ENCODE measurements around the gene PHKB.
"Not testable (repeated sequence)": the region's sequence is repeated elsewhere in the genome, so short reads cannot be mapped to it uniquely, and the experiment has no call there.

DNA sequence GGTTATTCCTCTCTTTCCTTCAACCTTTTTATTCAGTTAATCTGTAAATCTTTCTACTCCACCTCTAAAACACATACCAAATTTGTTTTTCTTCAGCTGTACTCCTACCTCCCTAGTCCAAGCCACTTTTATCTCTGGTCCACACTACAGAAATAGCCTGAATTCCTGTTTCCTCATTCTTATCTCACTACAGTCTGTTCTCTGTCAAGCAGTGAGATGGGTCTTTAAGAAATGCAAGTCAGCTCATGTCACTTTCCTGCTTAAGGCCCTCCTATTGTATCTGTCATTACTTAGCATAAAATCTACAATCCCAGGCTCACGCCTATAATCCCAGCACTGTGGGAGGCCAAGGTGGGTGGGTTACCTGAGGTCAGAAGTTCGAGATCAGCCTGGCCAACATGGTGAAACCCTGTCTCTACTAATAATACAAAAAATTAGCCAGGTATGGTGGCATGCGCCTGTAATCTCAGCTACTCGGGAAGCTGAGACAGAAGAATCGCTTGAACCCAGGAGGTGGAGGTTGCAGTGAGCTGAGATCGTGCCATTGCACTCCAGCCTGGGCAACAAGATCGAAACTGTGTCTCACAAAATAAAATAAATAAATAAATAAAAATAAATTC is 7.0 kb downstream of the PHKB start:
- TF ChIP-seq, protein P1, sequence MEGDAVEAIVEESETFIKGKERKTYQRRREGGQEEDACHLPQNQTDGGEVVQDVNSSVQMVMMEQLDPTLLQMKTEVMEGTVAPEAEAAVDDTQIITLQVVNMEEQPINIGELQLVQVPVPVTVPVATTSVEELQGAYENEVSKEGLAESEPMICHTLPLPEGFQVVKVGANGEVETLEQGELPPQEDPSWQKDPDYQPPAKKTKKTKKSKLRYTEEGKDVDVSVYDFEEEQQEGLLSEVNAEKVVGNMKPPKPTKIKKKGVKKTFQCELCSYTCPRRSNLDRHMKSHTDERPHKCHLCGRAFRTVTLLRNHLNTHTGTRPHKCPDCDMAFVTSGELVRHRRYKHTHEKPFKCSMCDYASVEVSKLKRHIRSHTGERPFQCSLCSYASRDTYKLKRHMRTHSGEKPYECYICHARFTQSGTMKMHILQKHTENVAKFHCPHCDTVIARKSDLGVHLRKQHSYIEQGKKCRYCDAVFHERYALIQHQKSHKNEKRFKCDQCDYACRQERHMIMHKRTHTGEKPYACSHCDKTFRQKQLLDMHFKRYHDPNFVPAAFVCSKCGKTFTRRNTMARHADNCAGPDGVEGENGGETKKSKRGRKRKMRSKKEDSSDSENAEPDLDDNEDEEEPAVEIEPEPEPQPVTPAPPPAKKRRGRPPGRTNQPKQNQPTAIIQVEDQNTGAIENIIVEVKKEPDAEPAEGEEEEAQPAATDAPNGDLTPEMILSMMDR (IDR thresholded peaks at IDR 0.05; ENCODE audit: control extremely low read depth in 1 of 3, insufficient read depth in 1 of 3, low read depth in 1 of 3, low read length in 3 of 3), result not testable (repeated sequence)
- not testable (repeated sequence) for TF ChIP-seq POLR2A (IDR thresholded peaks at IDR 0.05; ENCODE audit: control extremely low read depth in 1 of 2, low read depth in 2 of 2, low read length in 2 of 2); EP300 (IDR thresholded peaks at IDR 0.05; ENCODE audit: borderline replicate concordance in 1 of 2, low read depth in 2 of 2, low read length in 2 of 2); POLR2AphosphoS5 (IDR thresholded peaks at IDR 0.05; ENCODE audit: low read depth, low read length); EZH2 (IDR thresholded peaks at IDR 0.05; ENCODE audit: low read depth, low read length, severe bottlenecking); CBX5 (IDR thresholded peaks at IDR 0.05; ENCODE audit: low read depth, low read length); CHD2 (IDR thresholded peaks at IDR 0.05; ENCODE audit: low read length); TAF1 (IDR thresholded peaks at IDR 0.05; ENCODE audit: low read depth, low read length); ZNF274 (IDR thresholded peaks at IDR 0.05; ENCODE audit: borderline replicate concordance, extremely low read depth, low read length); SP1 (IDR thresholded peaks at IDR 0.05; ENCODE audit: low read depth, low read length)
- TF ChIP-seq, protein P2, sequence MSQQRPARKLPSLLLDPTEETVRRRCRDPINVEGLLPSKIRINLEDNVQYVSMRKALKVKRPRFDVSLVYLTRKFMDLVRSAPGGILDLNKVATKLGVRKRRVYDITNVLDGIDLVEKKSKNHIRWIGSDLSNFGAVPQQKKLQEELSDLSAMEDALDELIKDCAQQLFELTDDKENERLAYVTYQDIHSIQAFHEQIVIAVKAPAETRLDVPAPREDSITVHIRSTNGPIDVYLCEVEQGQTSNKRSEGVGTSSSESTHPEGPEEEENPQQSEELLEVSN (IDR thresholded peaks at IDR 0.05), result not testable (repeated sequence)

All from H1 (cell line).